ENCODE results near the gene HS6ST2. TPM values are rescaled to one million over a fixed set of nuclear protein-coding genes. Genes with fewer than 3 reads are reported as not detected.

HS6ST2 gene
- total RNA-seq, 2 experiments from 2014 or later, result not detected

GRCh38 chrX:132671229-132671641 is 287.2 kb downstream of the HS6ST2 start:
- H3K4me3 Mint-ChIP-seq, result no peak overlapping the region
- no peaks in the 10 kb centered on the region for H3K9me3 Mint-ChIP-seq (ENCODE audit: insufficient read depth)
- DNase-seq (no peak), ATAC-seq (no peak)
- no peaks in the 10 kb centered on the region for H3K4me1 Mint-ChIP-seq (ENCODE audit: low read depth)
- no peak overlapping the region for H3K27ac Mint-ChIP-seq
- H3K27me3 Mint-ChIP-seq (ENCODE audit: low read depth), result peaks cover 8% of the 10 kb centered on the region
- ChIA-PET POLR2A (no interaction called here), CTCF (no interaction called here)
- H3K36me3 Mint-ChIP-seq (ENCODE audit: low read depth), result no peaks in the 10 kb centered on the region

- no peak overlapping the region for H3K27ac Mint-ChIP-seq
- peaks cover 8% of the 10 kb centered on the region for H3K27me3 Mint-ChIP-seq (ENCODE audit: low read depth)
- H3K9me3 Mint-ChIP-seq (ENCODE audit: insufficient read depth), result no peaks in the 10 kb centered on the region
- no peak overlapping the region for H3K4me3 Mint-ChIP-seq
- ChIA-PET POLR2A (no interaction called here), CTCF (no interaction called here)
- H3K4me1 Mint-ChIP-seq (ENCODE audit: low read depth), result no peaks in the 10 kb centered on the region
- DNase-seq (no peak), ATAC-seq (no peak)
- H3K36me3 Mint-ChIP-seq (ENCODE audit: low read depth), result no peaks in the 10 kb centered on the region
Measured at GRCh38 chrX:132669142-132669541, 289.3 kb downstream of the HS6ST2 start.

- H3K4me3 Mint-ChIP-seq, result no peak overlapping the region
Measured at GRCh38 chrX:132668178-132668577, 290.3 kb downstream of the HS6ST2 start.

GRCh38 chrX:132665676-132666075 is 292.8 kb downstream of the HS6ST2 start:
- ChIA-PET POLR2A (no interaction called here), CTCF (no interaction called here)
- no peak for DNase-seq
- Mint-ChIP-seq H3K27ac (no peak overlapping the region), H3K4me3 (no peak overlapping the region), H3K4me1 (ENCODE audit: low read depth) (no peaks in the 10 kb centered on the region), H3K27me3 (ENCODE audit: low read depth) (peaks cover 8% of the 10 kb centered on the region), H3K9me3 (ENCODE audit: insufficient read depth) (no peaks in the 10 kb centered on the region), H3K36me3 (ENCODE audit: low read depth) (no peaks in the 10 kb centered on the region)
- no peak for ATAC-seq

More at GRCh38 chrX:132668178-132668577, 290.3 kb downstream of the HS6ST2 start:
- Mint-ChIP-seq H3K4me1 (ENCODE audit: low read depth) (no peaks in the 10 kb centered on the region), H3K27me3 (ENCODE audit: low read depth) (peaks cover 8% of the 10 kb centered on the region), H3K36me3 (ENCODE audit: low read depth) (no peaks in the 10 kb centered on the region), H3K9me3 (ENCODE audit: insufficient read depth) (no peaks in the 10 kb centered on the region), H3K27ac (no peak overlapping the region)
- DNase-seq, result no peak
- CTCF ChIA-PET, result no interaction called here
- POLR2A ChIA-PET, result no interaction called here
- ATAC-seq, result no peak

- H3K27ac Mint-ChIP-seq, result no peak overlapping the region
Measured at GRCh38 chrX:132664273-132664672, 294.2 kb downstream of the HS6ST2 start.

GRCh38 chrX:132662844-132663243 is 295.6 kb downstream of the HS6ST2 start:
- H3K4me1 Mint-ChIP-seq (ENCODE audit: low read depth), result no peaks in the 10 kb centered on the region
- ChIA-PET CTCF (no interaction called here), POLR2A (no interaction called here)
- no peak for ATAC-seq
- no peak overlapping the region for H3K4me3 Mint-ChIP-seq
- no peak overlapping the region for H3K27ac Mint-ChIP-seq
- H3K9me3 Mint-ChIP-seq (ENCODE audit: insufficient read depth), result no peaks in the 10 kb centered on the region
- H3K36me3 Mint-ChIP-seq (ENCODE audit: low read depth), result no peaks in the 10 kb centered on the region
- H3K27me3 Mint-ChIP-seq (ENCODE audit: low read depth), result peaks cover 5% of the 10 kb centered on the region
- DNase-seq, result no peak

More at GRCh38 chrX:132664273-132664672, 294.2 kb downstream of the HS6ST2 start:
- DNase-seq (no peak), ATAC-seq (no peak)
- Mint-ChIP-seq H3K4me1 (ENCODE audit: low read depth) (no peaks in the 10 kb centered on the region), H3K27me3 (ENCODE audit: low read depth) (peaks cover 8% of the 10 kb centered on the region), H3K9me3 (ENCODE audit: insufficient read depth) (no peaks in the 10 kb centered on the region), H3K4me3 (no peak overlapping the region), H3K36me3 (ENCODE audit: low read depth) (no peaks in the 10 kb centered on the region)
- CTCF ChIA-PET, result no interaction called here
- POLR2A ChIA-PET, result no interaction called here

- H3K4me1 Mint-ChIP-seq (ENCODE audit: low read depth), result no peaks in the 10 kb centered on the region
- H3K27me3 Mint-ChIP-seq (ENCODE audit: low read depth), result no peaks in the 10 kb centered on the region
- no peaks in the 10 kb centered on the region for H3K36me3 Mint-ChIP-seq (ENCODE audit: low read depth)
- ATAC-seq, result no peak
- ChIA-PET POLR2A (no interaction called here), CTCF (no interaction called here)
- H3K4me3 Mint-ChIP-seq, result no peak overlapping the region
- H3K9me3 Mint-ChIP-seq (ENCODE audit: insufficient read depth), result no peaks in the 10 kb centered on the region
- H3K27ac Mint-ChIP-seq, result no peak overlapping the region
- DNase-seq, result no peak
Measured at GRCh38 chrX:132657876-132658275, 300.6 kb downstream of the HS6ST2 start.

GRCh38 chrX:132652871-132653270 is 305.6 kb downstream of the HS6ST2 start:
- Mint-ChIP-seq H3K4me1 (ENCODE audit: low read depth) (no peaks in the 10 kb centered on the region), H3K9me3 (ENCODE audit: insufficient read depth) (no peaks in the 10 kb centered on the region), H3K36me3 (ENCODE audit: low read depth) (no peaks in the 10 kb centered on the region), H3K27me3 (ENCODE audit: low read depth) (no peaks in the 10 kb centered on the region), H3K4me3 (no peak overlapping the region), H3K27ac (no peak overlapping the region)
- POLR2A ChIA-PET, result no interaction called here
- CTCF ChIA-PET, result no interaction called here
- ATAC-seq (no peak), DNase-seq (no peak)

GRCh38 chrX:132651421-132652086 is 306.9 kb downstream of the HS6ST2 start:
- ATAC-seq, result no peak
- Mint-ChIP-seq H3K27ac (no peak overlapping the region), H3K4me3 (no peak overlapping the region), H3K27me3 (ENCODE audit: low read depth) (no peaks in the 10 kb centered on the region), H3K4me1 (ENCODE audit: low read depth) (no peaks in the 10 kb centered on the region), H3K36me3 (ENCODE audit: low read depth) (no peaks in the 10 kb centered on the region), H3K9me3 (ENCODE audit: insufficient read depth) (no peaks in the 10 kb centered on the region)
- ChIA-PET CTCF (no interaction called here), POLR2A (no interaction called here)
- DNase-seq, result no peak

GRCh38 chrX:132648895-132649294 is 309.5 kb downstream of the HS6ST2 start:
- Mint-ChIP-seq H3K27ac (no peak overlapping the region), H3K4me1 (ENCODE audit: low read depth) (no peaks in the 10 kb centered on the region), H3K36me3 (ENCODE audit: low read depth) (no peaks in the 10 kb centered on the region), H3K27me3 (ENCODE audit: low read depth) (no peaks in the 10 kb centered on the region), H3K4me3 (no peak overlapping the region), H3K9me3 (ENCODE audit: insufficient read depth) (no peaks in the 10 kb centered on the region)
- ChIA-PET CTCF (no interaction called here), POLR2A (no interaction called here)
- ATAC-seq (no peak), DNase-seq (no peak)

GRCh38 chrX:132639446-132639845 is 319.0 kb downstream of the HS6ST2 start:
- DNase-seq (no peak), ATAC-seq (no peak)
- Mint-ChIP-seq H3K27me3 (ENCODE audit: low read depth) (peaks cover 4% of the 10 kb centered on the region), H3K4me1 (ENCODE audit: low read depth) (no peaks in the 10 kb centered on the region), H3K9me3 (ENCODE audit: insufficient read depth) (no peaks in the 10 kb centered on the region), H3K27ac (no peak overlapping the region), H3K4me3 (no peak overlapping the region), H3K36me3 (ENCODE audit: low read depth) (no peaks in the 10 kb centered on the region)
- CTCF ChIA-PET, result no interaction called here
- POLR2A ChIA-PET, result no interaction called here

- DNase-seq, result no peak
- Mint-ChIP-seq H3K27ac (no peak overlapping the region), H3K36me3 (ENCODE audit: low read depth) (no peaks in the 10 kb centered on the region), H3K9me3 (ENCODE audit: insufficient read depth) (no peaks in the 10 kb centered on the region), H3K27me3 (ENCODE audit: low read depth) (peaks cover 4% of the 10 kb centered on the region), H3K4me3 (no peak overlapping the region), H3K4me1 (ENCODE audit: low read depth) (no peaks in the 10 kb centered on the region)
- ATAC-seq, result no peak
- ChIA-PET CTCF (no interaction called here), POLR2A (no interaction called here)
Measured at GRCh38 chrX:132638313-132638712, 320.1 kb downstream of the HS6ST2 start.

GRCh38 chrX:132636080-132636479 is 322.3 kb downstream of the HS6ST2 start:
- Mint-ChIP-seq H3K27ac (no peak overlapping the region), H3K4me1 (ENCODE audit: low read depth) (no peaks in the 10 kb centered on the region), H3K27me3 (ENCODE audit: low read depth) (peaks cover 4% of the 10 kb centered on the region), H3K4me3 (no peak overlapping the region), H3K9me3 (ENCODE audit: insufficient read depth) (no peaks in the 10 kb centered on the region), H3K36me3 (ENCODE audit: low read depth) (no peaks in the 10 kb centered on the region)
- ATAC-seq (no peak), DNase-seq (no peak)
- ChIA-PET POLR2A (no interaction called here), CTCF (interaction anchor here (0.6 kb wide), 1 partner anchor 581 kb away, joined by 3 read pairs; no protein-coding TSS in a partner anchor)

Measured in activated CD8-positive, alpha-beta T cell treated with anti-CD3 and anti-CD28 coated beads, Interleukin-2, amount 10 ng/mL, durations not matched to agents 7 days and 5 days (primary cell).